NOMO-1 treated with DMSO at 0.1 percent for 48 hours (cell line): ENCODE results near the gene MPND.
"Not testable (repeated sequence)": the region's sequence is repeated elsewhere in the genome, so short reads cannot be mapped to it uniquely, and the experiment has no call there.

Experiments used
- DNase-seq: peaks from one replicate; lab custom pipeline; 2025; ENCODE audit not compliant: unreplicated experiment; lab: John Stamatoyannopoulos, UW

Gene MPND

DNA sequence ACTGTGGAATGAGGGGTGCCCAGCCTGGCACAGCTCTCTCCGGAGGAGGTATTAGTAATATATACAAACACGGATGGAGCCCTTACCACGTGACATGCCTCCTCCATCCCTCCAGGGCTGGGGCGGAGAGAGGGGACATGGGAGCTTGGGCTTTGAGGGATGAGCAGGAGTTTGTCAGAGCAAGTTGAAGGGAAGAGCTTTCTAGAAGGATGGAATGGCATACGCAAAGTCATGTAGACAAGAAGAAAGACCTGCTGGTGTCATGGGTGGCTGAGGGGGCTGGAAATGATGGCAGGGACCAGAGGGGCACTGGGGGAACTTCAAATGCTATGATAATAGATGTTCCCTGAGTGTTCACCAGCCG, 2.6 kb downstream of the MPND start:
- DNase-seq = no peak

DNA sequence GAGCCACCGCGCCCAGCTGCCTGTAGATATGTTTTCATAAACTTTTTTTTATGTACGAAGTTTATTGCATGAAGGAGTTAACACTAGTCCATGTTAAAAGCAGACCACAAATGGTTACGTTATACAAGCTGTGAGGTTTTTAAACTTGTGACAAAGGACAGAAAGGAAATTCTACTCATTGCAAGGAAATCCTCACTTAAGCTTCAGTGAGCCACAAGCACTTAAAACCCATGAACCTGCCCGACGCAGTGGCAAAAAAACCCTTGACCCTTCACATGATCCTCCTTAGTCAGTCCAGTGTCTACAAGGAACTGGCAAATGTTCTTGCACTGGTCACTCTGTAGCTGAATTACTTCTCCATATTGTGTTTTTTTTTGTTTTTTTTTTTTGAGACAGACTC, 4.2 kb downstream of the MPND start:
- DNase-seq = no peak

DNA sequence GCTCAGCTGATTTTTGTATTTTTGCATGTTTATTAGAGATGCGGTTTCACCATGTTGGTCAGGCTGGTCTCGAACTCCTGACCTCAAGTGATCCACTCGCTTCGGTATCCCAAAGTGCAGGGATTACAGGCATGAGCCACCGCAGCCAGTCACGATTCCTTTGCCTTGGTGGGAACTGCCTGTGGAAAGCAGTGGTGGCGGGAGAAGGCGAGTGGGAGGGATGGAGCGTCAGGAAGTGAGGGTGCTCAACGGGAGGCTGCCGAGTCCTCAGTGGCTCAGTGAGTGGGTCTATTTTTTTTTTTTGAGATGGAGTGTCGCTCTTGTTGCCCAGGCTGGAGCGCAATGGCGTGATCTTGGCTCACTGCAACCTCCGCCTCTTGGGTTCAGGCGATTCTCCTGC, 5.9 kb downstream of the MPND start:
- DNase-seq = not testable (repeated sequence)

DNA sequence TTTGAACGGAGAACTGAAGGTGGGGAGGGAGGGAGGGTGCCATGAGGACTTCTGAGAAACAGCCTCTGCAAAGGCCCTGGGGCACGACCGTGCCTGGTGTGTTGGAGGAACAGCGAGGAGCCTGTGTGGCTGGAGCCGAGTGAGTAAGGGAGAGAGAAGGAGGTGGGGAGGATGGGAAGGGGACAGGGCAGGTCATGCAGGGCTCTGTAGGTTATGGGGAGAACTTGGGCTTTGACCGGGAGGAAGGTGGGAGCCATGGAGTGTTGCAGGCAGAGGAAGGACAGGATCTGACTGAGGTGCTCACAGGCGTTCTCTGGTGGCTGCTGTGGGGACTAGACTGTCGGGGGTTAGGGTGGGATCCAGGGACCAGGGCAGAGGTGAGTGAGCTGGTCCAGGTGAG, 6.7 kb downstream of the MPND start:
- DNase-seq = no peak

DNA sequence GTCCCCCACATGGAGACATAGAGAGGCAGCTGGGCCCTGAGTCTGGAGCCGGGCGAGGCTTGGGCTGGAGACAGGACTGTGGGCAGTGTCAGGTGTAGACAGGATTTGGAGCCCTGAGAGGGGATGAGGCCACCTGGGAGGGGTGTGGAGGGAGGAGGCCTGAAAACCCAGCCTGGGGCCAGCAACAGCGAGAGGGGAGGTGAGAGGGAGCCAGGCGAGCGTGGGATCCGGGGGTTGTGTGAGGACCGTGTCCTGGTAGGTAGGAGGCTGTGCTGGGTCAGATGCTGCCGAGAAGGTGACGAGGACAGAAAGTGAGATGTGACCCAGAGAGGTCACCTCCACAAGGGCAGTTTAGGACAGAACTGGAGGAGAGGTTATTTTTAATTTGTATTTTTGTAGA, 7.4 kb downstream of the MPND start:
- DNase-seq = no peak

DNA sequence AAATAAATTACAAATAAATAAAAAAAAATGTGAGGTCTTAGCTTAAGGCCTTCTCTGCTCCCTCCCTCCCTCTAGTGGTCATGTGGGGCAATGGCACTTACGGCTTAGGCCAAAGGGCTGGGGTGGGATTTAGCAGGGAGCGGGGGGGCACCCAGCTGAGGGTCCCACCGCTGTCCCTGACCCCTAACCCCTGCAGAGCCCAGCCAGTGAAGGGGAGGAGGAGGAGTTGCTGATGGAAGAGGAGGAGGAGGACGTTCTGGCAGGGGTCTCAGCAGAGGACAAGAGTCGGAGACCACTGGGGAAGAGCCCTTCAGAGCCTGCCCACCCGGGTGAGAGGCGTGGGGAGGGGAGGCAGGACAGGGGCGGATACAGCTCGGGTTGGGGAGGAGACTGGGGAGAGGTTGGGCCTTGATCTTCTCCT, 9.3 kb downstream of the MPND start:
- DNase-seq = peak; percentile 46

DNA sequence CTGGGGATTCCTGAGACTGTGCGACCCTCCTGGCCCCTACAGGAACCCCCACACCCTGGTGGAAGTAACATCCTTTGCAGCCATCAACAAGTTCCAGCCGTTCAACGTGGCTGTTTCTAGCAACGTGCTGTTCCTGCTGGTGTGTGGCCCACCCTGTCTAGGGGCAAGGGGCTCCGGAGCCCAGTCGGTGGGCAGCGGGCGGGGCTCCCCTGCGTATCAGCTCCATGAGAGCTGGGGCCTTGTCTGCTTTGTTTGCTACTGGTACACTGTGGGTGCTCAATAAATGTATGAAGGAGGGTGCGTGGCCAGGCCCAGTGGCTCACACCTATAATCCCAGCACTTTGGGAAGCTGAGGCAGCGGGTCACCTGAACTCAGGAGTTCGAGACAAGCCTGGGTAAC, 10.9 kb downstream of the MPND start:
- DNase-seq = no peak

DNA sequence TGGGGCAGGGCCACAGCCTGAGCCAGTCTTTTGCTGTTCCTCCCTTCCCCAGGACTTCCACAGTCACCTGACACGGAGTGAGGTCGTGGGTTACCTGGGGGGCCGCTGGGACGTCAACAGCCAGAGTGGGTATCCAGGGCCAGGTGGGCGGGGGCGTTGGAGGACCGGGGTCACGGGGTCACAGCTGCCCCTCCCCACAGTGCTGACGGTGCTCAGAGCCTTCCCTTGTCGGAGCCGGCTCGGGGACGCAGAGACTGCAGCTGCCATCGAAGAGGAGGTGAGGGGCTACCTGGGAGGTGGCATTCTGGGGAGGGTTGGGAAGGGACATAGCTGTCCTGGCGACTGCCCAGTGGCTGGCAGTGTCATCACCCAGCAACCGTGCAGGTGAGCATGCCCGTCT, 11.5 kb downstream of the MPND start:
- DNase-seq = no peak

DNA sequence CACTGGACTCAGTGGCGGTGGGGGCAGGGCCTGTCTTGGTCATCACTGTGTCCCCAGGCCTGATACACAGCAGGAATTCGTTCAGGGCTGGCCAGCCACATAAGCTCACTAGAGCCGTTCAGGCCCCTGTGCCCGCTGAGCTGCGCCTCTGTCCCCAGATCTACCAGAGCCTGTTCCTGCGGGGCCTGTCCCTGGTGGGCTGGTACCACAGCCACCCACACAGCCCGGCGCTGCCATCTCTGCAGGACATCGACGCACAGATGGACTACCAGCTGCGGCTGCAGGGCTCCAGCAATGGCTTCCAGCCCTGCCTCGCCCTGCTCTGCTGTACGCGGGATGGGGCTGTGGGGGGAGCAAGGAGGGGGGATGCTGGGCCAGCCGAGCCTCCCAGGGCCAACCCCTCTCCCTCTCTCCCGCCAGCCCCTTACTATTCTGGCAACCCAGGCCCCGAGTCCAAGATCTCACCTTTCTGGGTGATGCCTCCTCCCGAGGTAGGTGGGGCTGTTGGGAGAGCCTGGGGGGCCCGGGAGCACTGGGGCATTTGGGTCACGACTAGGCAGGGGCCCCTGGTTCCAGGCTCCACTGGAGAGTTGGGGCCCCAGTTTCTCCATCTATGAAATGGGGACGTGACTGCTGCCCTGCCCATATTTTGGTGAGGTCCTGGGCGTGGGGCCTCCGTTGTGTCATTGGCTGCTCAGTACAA, 13.9 kb downstream of the MPND start:
- no peak for DNase-seq

DNA sequence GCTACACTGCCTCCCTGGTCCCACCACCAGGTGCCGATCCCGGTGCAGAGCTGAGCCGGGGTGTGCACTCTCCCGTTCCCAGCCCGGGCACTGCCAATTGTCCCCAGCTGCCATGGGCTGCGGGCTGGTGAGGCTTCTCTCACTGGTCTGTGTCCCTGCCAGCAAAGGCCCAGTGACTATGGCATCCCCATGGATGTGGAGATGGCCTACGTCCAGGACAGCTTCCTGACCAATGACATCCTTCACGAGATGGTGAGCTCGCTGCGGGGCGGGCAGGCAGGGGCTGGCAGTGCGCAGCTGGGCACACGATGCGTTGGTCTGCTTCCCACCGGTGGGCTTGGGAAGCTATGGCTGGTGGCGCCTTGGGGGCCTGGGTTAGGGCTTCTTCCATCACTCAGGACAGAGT, 14.6 kb downstream of the MPND start:
- no peak for DNase-seq

DNA sequence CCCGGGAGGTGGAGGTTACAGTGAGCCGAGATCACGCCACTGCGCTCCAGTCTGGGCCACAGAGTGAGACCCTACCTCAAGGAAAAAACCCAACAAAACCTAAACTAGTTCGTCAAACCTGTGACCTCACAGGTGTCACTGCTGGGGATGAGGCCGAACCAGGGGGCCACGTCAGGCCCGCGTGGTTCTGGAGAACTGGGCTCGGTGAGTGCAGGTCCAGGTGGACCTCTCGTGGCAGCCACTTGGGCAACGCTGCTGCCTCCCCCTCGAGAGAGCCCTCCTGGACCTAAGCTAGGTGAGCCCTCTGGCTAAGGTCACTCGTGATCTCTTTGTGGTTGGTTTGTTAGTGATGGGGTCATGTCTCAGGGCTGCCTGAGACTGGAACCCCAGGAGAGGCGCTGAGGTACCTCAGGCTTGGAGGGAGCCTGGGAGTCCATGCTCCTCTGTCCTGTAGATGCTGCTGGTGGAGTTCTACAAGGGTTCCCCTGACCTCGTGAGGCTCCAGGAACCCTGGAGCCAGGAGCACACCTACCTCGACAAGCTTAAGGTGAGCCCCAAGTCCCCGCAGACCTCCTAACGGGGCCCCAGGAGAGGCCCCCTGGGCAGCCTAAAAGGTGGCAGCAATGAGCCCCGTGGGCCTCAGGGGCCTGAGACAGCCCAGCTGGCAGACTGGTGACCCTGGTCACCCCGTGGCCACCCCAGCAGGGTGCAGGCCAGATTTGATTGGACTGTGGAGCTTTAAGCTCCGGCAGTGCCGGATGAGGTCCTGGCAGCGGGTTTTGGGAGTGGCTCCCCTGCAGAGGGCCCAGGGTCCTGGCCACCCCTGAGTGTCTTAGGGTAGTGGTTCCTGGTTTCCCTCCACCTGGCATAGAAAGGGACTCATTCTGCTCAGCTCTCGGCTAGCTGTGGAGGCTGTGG, 15.6 kb downstream of the MPND start:
- no peak for DNase-seq

DNA sequence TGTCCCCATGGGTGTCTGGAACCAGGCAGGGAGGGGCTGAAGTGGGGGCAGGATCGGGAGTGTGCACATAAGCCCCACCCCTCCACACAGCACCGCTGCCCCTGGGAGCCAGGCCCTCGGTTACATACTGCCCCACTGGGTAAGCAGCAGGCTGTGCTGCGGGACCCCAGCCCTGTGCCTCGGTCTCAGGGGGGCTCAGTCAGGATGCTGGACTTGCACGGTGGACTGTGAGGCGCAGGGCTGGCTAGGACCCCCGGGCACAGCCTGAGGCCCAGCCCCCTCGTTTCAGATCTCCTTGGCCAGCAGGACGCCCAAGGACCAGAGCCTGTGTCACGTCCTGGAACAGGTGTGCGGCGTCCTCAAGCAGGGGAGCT, 16.3 kb downstream of the MPND start:
- DNase-seq = no peak

DNA sequence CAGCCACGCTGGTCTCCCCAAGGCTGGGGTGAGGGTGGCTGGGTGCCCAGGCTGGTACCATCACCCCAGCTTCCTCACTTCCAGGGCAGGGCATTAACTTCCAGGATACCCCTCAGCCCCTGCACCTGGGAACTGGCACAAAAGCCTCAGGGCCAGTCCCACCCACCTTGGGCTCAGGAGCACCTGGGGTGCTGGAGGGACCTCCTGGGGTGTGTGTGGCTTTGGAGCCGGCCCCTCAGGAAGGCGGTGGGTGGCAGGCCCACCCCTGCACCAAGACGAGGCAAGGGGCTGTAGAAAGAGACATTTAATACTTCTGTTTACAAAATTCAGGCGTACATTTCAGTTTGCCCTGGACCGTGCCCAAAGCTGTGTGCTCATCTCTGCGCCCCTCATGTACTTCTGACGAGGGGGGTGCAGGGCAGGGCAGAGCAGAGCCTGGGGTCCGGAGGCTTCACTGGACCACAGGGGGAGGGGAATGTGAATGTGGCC, 16.8 kb downstream of the MPND start:
- no peak for DNase-seq

DNA sequence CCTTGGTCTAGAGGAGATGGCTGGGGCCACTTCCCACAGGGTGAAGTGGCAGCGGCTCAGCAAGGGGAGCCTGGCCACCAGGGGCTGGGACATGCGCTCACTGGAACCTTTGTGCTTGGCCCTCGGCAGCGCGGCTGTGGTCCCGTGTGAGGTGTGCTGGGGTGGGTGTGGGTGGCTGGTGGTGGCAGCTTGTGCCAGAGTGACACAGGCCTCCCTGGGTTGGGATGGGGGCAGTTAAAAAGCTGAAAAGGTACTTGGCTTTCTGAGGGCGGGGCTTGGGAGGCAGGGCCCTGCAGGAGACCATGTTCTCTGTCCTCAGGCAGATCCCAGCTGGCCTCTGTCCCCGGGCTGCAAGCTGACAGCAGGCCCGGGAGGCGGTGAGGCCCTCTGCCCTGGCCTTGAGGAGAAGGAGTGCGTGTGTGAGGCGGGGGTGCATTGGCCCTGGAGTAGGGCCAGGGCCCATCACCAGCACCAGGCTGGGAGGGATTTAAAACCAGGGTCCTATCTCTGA, 17.3 kb downstream of the MPND start:
- no peak for DNase-seq

DNA sequence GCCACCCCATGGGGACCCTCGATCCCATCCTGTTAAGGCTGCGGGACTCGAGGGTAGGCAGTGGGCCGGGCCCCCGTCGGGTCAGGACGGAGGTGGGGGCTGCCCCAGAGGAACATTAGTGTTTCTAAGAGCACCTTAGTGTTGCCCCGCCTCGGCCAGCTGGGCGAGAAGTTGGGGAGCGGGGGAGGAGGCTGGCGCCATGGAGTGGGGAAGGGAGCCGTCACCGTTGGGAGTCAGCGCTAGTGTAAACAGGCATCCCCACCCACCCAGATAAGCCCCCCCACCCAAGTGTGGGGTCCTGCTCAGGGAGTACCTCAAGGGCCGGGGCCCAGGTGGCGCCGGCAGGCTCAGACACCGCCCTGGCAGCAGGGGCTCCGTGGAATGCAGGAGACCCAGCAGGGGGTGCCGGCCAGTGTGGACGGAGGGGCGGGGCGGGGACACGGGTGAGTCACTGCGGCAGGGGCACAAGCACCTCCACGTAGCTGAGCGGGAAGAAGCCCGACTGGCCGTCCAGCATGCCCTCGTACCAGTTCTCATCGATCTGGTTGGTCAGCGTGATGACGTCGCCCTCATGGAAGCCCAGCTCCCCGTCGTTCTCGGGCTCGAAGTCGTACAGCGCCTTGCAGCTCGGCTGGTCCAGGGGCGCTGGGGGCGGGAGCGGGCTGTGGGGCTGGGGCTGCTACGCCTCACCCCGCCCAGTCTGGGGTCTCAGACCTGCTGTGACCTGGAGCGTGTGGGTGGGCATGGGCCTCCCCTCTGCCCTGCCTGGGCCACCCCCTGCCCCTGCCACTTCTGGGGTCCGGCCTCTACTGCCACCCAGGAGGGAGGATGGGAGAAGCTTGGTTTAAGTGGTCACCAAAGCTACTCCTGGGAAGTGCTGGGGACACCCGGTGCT, 18.0 kb downstream of the MPND start:
- no peak for DNase-seq

DNA sequence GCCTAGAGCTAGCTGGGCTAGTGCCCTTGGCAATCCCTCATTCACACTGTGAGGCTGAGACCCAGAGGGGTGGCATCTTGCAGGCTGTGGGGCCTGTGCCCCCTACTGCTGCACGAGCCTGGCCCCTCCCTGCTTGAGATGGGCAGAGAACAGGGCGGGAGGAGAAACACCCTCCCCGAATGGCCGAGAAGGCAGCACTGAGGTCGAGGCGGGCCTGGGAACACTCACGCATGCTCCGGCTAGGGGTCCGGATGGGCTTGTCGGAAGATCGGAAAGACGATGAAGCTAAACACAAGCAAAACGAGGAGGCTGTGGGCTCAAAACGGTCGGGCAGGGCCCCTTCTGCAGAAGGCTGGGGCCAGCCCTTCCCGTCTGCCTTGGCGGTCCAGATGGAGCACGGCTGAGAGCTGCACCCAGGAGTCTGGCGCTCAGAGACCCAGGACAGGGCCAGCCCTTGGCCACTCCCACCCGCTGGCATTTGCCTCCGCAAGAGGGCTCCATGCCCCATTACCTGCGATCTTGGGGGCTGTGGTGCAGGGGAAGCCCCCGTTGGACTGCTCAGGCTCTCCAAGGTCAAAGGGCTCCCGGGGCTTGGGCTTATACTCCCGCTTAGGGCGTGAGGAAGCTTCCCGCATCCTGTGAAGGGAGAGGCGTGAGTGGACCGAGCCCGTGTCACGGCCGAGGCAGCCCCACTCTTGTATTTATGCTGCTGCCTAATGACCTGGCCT, 18.9 kb downstream of the MPND start:
- DNase-seq = no peak

DNA sequence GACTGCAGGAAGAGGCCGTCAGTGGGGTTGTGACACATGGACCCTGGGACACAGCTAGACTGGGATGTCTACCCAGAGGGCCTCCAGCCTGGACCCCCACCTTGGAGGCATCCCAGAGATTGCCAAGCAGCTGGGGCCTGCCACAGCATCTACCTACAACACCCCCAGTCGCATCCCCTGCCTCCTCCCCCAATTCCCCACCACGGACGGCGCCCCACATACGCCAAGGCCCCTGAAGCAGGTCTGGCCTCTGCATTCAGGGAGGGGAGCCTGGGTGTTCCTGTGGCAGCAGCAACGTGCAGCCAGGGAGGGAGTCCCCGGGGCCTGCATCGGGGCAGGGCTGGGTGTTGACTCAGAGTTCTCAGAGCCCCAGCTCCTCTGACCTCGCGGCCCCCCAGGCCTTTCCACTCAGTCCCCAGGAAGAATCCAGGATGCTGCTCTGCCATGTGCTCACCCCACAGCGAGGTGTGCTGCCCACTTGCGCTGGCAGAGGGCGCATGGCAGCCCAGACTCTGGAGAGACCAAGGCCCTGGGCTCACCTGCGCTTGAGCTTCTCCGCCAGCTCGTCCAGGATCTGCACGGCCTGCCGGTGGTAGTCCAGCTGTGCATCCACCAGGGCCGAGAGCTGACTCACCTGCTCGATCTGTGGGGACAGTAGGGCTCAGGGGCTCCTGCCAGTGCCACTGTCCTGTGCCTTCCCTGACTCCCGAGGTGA, 19.6 kb downstream of the MPND start:
- DNase-seq = no peak

DNA sequence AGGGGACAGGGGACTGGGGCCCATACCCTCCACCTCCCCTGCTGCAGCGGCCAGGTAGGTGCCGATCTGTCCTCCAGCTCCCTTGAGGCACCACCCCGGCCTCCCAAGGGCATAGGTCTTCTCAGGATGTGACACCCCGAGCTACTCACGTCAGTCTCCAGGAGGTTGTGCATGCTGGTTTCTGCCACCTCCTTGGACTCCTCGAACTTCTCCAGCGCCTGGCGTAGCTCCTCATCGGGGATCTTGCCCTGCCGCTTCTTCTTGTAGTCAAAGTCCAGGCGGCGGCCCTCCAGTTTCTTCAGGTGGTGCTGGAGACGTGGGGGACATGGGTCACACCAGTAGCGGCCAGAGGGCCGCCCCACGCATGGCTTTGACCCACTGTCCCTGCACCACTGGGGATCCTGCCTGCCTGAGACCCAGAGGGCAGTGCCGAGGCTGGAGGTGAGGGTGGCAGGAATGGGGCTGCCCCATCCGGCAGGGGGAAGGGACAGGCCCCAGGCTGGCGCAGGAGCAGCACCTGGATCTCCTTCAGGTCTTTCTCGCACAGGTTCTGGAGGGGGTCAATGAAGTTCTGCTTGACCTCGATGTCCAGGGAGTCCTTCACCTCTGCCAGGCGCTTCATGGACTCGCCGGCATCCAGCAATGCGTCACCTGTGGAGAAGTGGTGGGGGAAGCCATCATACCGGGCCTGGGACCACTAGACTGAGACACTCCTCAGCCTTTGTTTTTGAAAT, 20.4 kb downstream of the MPND start:
- DNase-seq = no peak

DNA sequence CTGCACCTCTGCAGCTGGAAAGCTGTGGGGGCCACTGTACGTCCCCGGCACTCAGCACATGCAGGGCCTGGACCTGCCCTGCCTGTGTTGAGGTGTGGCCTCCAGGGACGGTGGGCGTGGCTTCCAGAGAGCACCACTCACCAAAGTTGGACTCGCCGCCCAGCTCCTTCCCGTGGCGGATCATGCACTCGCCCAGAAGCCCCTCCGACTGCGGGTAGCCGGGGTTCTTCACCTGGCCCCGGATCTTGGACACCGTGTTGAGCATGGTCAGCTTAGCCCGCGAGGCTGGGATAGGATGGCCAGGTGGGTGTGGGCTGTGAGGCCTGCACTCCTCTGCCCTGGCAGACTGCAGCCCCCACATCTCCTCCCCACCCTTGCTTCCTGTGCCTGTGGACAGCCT, 22.0 kb downstream of the MPND start:
- no peak for DNase-seq
